Activated effector memory CD4-positive, alpha-beta T cell treated with Interleukin-2 at 50 U/mL for 16 hours (primary cell): ENCODE results near the gene HECTD4.
"Not testable (repeated sequence)": the region's sequence is repeated elsewhere in the genome, so short reads cannot be mapped to it uniquely, and the experiment has no call there.

ENCODE experiments used
- DNase-seq: peaks from one replicate; pipeline ENCODE4 v3.0.0-alpha.2; 2020

The HECTD4 gene

DNA sequence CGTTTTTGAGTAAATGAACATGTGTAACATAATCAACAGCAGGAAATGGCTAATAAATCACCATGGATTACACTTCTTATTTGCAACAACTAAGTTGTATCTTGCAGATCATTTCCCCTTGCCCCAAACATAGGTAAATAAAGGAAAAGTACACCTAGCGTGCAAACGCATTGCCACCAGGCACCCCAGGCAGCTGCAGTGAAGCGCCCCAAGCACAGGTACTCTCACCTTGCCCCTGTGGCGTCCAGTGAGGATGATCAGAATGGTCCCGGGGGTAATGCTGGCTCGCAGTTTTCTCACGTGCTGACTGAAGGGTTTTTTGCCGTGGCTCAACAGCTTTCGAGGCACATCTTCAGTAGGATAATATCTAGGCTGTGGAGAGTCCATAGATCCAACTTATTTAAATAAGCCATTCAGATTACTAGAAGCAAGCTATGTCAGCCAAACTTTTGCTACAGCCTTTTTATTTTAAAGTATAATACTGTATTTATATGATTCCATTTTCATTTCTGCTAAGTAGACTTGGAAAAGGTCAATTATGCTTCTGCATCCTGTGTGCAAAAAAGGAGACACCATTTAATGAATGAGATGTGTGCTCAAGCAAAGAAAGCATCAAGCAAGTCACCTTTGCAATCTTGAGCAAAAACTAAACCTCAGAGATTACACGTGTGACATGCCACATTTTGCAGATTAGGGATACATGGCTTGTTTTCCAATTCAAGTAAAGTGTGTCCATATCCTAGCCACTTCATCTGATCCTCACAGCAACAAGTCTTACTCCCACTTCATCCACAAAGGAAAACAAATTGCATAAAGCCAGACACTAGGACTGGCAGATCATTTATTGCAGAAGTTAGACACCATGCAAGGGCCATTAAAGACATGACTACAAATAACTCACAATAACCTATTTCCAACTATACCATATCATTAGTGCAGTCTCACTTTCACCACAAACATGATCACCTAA, 24.6 kb upstream of the HECTD4 start:
- DNase-seq = no peak

DNA sequence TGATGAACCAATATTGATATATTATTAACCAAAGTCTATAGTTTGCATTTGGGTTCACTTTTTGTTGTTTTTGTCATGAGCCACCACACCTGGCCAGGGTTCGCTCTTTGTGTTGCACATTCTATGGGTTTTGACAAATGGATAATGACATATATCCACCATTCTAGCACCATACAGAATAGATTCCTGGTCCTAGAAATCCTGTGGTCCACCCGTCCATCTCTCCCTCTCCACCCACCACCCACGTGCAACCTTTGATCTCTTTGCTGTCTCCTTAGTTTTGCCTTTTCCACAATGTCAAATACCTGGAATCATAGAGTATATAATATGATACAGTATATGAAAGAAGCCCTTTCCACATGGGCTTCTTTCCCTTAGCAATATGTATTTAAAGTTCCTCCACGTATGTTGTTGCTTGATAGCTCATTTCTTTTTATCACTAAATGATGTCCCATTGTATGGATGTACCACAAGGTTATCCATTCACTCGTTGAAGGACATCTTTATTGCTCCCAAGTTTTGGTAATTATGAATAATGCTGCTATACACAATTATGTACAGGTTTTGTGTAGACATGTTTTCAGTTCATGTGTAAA, 19.8 kb upstream of the HECTD4 start:
- DNase-seq = no peak

DNA sequence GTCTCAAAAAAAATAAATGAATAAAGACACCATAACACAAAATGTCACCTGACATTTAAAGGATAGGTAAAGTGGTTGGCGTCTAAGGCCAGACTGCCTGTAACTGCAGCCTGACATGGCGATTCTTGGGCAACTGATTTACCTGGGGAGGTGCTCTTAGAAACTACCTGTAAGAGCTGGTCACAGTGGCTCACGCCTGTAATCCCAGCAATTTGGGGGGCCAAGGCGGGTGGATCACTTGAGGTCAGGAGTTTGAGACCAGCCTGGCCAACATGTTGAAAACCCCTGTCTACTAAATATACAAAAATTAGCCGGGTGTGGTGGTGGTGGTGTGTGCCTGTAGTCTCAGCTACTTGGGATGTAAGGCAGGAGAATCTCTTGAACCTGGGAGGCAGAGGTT, 18.8 kb upstream of the HECTD4 start:
- no peak for DNase-seq

DNA sequence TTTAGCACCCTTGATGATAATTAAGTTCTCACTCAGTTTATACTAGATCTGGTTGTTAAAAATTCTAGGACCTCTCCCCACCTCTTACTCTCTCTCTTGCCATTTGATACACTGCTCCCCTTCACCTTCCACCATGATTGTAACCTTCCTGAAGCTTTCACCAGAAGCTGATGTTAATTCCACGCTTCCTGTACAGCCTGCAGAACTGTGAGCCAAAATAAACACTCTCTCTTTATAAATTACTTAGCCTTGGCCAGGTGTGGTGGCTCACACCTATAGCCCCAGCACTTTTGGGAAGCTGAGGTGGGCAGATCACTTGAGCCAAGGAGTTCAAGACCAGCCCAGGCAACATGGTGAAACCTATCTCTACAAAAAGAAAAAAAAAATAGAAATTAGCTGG, 11.1 kb upstream of the HECTD4 start:
- DNase-seq = no peak

DNA sequence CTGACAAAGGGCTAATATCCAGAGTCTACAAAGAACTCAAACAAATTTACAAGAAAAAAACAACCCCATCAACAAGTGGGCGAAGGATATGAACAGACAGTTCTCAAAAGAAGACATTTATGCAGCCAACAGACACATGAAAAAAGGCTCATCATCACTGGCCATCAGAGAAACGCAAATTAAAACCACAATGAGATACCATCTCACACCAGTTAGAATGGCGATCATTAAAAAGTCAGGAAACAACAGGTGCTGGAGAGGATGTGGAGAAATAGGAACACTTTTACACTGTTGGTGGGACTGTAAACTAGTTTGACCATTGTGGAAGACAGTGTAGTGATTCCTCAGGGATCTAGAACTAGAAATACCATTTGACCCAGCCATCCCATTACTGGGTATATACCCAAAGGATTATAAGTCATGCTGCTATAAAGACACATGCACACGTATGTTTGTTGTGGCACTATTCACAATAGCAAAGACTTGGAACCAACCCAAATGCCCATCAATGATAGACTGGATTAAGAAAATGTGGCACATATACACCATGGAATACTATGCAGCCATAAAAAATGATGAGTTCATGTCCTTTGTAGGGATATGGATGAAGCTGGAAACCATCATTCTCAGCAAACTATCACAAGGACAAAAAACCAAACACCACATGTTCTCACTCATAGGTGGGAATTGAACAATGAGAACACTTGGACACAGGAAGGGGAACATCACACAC, 7.9 kb upstream of the HECTD4 start:
- DNase-seq = not testable (repeated sequence)

DNA sequence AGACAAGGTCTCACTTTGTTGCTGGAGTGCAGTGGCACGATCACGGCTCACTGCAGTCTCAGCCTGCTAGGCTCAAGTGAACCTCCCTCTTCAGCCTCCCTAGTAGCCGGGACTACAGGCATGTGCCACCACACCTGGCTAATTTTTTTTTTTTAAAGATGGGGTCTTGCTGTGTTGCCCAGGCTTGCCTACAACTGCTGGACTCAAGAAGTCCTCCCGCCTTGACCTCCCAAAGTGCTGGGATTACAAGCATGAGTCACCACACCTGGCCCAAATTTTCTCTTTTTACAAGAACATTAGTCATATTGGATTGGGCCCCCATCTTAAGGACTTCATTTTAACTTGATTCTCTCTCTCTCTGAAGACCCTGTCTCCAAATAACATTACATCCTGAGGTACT, 7.0 kb upstream of the HECTD4 start:
- DNase-seq = no peak

DNA sequence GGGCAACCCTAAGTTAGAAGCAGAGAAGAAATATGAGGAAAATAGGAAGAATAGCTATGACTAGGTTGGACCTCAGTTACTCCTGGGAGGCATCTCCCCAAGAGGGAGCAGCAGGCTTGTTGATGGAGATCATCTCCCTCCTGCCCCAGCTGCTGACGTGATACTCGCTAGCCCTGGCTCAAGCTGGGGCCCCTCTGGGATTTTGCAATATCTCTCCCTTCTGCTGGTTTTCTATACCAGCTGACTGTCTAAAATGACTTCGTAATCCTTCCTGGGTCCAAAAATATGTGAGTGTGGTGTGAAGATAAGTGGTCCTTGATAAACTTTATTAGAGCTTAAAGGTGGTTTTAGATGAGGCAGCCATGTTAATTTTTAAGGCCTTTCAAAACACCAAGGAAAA, 4.5 kb upstream of the HECTD4 start:
- no peak for DNase-seq

DNA sequence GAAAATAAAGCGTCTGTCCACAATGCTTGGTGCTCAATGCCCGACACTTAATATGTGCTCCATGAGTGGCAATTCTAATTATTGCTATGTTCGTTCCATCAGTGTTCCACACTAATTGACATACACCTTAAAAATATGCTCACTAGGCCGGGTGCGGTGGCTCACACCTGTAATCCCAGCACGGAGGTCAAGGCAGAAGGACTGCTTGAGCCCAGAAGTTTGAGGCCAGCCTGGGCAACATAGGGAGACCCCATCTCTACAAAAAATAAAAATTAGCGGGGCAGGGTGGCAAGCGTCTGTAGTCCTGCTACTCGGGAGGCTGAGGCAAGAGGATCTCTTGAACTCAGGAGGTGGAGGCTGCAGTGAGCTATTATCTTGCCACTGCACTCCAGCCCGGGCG, 635 bp upstream of the HECTD4 start:
- no peak for DNase-seq

DNA sequence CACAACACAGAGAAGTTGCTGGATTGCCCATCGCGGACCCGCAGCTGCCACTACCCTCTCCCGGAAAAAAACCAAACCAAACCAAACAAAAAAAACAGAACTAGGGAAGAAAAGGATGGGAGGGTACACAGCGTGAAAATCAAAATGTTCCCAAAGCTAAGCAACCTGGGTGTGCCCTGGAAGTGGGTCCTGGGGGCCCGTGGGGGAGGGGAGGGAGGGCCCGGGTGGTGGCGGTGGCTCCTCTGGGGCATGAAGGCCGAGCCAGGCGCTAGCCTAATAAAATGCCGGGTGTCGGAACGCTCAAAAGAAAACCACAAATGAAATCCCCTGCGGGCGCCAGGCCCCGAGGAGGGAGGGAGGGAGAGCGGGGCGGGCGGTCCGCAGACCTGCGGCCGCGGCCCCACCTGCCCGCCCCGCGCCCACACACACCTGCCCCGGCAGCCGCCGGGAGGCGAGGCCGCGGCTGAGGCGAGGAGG, 787 bp downstream of the HECTD4 start:
- DNase-seq = peak; percentile 13

DNA sequence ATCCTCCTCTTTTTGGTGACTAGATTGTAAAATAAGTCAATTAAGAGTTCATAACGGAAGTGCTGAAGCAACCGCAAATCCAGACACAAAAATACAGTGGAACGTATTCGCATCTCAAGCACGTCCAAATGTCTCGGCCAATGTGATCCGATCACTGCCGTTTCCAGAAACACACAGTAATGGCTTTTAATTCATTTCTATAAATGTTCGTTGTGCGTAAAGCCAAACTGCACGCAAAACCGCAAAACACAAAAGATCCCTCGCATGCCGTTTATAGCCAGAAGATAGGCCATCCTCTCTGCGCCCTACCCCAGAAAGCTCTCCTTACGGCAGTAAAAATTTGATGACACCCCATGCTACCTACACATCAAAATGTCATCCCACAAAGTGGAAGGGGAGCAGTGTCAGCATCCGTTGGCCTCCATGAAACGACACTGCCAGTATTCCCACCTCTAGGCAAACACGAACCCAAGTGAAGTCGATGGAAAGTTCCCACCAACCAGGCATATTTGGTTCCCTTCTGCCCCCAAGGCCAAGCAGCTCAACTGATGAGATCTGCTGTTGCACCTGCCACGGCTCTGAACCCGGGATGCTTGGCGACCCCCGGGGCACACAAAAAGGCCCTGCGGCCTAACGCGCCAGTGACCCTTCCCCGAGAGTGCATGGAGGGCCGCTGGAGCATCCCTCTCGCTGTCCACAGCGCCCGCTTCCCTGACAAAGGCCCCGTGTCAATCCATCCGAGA, 1.4 kb downstream of the HECTD4 start:
- DNase-seq = no peak

DNA sequence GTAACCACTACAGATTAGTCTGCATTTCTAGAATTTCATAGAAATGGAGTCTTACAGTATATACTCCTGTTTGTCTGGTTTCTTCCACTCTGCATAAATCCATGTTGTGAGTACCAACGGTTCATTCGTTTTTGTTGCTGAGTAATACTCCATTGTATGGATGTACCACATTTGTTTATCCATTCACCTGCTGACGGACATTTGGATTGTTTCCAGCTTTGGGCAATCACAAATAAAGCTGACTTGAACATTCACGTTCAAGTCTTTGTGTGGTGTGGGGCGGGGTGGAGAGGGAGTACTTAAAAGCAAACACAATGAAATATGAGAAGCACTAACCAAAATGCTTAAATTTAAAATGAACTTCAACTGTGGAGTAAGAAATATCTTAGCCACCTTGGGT, 7.1 kb downstream of the HECTD4 start:
- DNase-seq = no peak

DNA sequence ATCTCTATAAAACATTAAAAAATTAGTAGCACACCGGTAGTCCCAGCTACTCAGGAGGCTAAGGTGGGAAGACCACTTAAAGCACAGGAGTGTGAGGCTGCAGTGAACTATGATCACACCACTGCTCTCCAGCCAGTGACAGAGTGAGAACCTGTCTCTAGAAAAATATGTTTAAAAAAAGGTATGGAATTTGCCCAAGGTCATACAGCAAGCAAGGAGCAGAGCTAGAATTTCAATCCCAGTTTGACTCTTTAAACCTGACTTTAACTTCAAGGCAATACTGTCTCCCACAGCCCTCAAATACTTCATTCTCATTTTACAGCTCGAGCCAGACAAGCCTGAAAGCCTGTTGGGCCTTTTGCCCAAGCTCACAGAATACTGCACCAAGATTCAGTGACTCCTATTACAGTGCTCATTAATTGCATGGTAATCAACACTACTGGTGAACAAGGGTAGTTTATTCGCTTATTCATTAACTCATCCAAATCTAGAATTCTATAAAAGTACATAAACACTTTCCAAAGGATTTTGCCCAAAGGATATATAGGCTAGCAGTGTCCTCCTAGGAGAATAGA, 8.0 kb downstream of the HECTD4 start:
- no peak for DNase-seq

DNA sequence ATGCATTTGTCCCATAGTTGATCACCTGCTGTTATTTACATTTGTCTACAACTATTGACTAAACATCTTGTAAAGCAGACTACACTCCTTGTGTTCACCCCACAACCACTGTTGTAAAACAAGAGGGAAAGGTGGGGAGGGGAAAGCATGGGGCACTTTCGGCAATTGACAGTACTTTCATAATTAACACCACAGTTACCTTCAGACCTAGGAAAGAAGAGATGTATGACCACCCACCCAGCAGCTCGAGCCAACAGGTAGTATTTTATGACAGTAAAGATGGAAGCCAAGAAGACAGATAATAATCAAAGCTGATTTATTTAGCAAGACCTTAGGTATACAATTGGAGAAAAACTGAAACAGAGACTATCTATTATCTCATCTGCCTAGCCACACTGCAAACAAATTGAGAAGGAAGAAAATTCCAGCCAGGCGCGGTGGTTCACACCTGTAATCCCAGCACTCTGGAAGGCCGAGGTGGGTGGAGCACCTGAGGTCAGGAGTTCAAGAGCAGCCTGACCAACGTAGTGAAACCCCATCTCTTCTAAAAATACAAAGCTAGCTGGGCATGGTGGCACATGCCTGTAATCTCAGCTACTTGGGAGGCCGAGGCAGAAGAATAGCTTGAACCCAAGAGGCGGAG, 11.2 kb downstream of the HECTD4 start:
- no peak for DNase-seq

DNA sequence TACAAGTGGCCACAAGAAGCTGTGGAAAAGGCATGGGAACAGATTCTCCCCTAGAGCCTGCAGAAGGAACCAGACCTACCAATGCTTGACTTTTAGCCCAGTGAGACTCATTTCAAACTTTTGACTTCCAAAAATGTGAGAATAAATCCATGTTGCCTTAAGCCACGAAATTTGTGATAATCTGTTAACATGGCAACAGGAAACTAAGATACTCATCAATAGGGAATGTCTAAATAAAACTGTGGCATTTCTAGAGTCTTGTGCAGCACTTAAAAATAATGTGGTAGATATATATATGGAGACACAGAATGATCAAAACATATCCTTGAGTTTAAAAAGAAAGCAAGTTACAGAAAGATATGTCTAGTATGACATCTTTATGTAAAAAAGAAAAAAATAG, 12.0 kb downstream of the HECTD4 start:
- no peak for DNase-seq

DNA sequence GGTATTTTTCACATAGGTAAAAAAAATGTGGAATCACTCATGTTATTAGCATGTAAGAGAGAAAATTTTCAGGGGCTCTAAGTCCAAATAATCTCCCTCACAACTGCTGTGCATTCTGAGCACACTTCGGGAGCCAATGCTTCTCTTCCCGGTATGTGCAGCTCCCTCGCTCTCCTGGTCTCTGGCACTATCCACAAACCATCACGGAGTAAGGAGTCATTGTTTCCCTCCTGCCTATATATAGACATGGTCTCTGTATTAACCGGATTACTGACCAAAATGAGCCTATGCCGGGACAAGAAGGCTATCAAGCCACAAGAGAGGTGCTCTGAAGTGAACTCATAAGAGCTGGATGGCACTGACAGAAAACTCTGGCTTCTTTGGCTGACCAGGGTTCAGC, 13.4 kb downstream of the HECTD4 start:
- no peak for DNase-seq

DNA sequence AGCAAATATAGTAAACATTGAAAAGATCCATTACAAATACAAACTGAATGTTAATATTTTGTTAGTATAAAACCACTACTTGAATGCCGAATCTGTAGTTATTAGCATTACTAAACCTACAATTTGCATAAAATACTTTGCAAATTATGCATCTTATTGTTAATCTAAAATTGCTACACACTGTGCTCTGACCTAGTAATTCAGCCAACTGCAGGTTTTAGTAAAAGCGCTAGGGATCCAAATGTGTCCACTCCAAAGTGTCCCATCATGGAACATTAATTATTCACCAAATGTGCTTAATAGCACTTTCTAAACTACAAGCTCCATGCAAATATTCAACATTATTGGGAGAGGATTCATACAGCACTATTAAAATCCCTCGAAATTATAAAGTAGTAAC, 14.3 kb downstream of the HECTD4 start:
- no peak for DNase-seq

DNA sequence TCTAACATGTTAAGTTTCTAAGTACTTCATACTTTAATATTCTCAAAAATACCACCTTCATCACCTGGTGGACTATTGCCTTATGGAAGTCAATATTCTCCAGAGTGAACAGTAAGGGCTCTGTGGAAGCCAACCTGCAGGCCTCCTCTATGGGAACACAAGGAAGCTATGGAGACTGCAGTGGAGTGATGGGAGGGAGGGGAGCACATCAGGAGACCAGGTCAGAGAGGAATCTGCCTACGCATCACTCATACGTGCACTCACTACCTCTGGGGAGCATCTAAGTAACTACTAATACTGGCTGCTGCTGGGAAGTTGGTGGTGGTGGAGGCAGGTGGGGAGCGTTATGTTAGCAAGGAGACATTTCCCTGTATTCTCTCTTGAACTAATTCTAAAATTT, 19.9 kb downstream of the HECTD4 start:
- DNase-seq = no peak

DNA sequence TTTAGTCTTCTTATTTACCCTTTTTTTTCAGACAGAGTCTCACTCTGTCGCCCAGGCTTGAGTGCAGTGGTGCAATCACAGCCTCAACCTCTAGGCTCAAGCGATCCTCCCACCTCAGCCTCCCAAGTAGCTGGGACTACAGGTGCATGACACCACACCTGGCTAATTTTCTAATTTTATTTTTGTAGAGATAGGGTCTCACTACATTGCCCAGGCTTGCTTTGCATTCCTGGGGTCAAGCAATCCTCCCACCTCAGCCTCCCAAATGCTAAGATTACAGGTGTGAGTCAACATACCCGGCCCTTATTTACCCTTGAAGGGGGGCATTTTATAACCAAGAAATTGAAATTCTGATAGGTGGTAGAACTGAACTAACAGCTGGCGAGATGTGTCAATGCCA, 21.0 kb downstream of the HECTD4 start:
- DNase-seq = no peak

DNA sequence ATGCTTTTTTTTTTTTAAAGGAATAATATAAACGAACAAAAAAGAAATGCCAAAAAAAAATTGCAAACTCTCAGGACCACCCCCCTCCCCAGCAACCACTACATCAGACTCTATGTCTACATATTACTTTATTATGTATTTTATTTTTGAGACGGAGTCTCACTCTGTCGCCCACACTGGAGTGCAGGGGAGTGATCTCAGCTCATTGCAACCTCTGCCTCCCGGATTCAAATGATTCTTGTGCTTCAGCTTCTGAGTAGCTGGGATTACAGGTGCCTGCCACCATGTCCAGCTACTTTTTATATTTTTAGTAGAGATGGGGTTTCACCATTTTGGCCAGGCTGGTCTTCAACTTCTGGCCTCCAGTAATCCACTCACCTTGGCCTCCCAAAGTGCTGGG, 22.9 kb downstream of the HECTD4 start:
- no peak for DNase-seq

DNA sequence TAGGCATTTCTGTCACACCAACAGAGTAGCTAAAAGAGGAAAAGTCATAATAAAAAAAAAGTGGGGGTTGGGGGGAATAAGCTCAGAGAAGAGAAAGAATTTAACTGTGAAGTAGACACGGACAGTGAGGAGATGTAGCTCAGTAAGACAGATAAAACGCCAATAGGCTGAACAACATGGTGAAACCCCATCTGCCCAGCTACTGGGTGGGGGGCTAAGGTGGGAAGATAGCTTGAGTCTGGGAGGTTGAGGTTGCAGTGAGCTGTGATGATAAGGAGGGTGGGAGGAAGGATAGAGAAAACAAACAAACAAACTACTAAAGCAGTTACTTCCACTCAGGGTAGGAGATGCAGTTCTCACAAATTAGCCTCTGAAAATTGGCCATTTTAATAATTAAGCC, 25.0 kb downstream of the HECTD4 start:
- DNase-seq = no peak

DNA sequence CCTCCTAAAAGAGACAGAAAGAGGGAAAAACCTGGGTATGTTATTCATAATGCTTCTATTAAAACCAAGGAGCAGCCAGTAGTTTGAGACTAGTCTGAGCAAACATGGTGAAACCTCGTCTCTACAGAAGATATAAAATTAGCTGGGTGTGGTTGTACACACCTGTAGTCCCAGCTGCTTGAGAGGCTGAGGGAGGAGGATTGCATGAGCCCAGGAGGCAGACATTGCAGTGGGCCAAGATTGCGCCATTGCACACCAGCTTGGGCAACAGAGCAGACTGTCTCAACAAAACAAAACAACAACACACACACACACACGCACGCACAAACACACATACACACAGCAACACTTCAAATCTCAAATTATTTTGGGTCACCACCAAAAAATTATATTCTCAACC, 27.8 kb downstream of the HECTD4 start:
- no peak for DNase-seq

DNA sequence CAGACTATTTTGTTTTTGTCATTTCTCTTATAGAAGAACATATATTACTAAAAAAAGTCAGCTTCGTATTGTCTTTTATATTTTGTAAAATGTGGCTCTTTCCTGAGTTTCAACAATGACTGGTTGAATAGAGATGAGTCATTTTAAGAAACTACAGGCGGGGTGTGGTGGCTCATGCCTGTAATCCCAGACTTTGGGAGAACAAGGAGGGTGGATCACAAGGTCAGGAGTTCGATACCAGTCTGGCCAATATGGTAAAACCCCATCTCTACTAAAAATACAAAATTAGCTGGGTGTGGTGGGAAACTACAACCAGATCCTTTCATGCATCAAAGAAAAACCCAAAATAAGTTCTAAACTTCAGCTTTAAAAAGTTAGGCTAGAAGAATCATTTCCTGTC, 28.8 kb downstream of the HECTD4 start:
- DNase-seq = no peak
